GM12891 (cell line): ENCODE measurements around the gene C3orf49.

Experiments
- POLR2A ChIP-seq: IDR thresholded peaks from 2 replicates; pipeline ENCODE4 v1.6.1; 2011; ENCODE audit warnings: low read depth, low read length, control low read depth
- POLR2AphosphoS5 ChIP-seq: IDR thresholded peaks from 2 replicates; pipeline ENCODE4 v1.6.1; 2011; ENCODE audit warnings: low read depth, low read length, control low read depth
- TAF1 ChIP-seq: IDR thresholded peaks from 2 replicates; pipeline ENCODE4 v1.6.1; 2011; ENCODE audit warnings: low read depth, low read length, control low read depth

DNA sequence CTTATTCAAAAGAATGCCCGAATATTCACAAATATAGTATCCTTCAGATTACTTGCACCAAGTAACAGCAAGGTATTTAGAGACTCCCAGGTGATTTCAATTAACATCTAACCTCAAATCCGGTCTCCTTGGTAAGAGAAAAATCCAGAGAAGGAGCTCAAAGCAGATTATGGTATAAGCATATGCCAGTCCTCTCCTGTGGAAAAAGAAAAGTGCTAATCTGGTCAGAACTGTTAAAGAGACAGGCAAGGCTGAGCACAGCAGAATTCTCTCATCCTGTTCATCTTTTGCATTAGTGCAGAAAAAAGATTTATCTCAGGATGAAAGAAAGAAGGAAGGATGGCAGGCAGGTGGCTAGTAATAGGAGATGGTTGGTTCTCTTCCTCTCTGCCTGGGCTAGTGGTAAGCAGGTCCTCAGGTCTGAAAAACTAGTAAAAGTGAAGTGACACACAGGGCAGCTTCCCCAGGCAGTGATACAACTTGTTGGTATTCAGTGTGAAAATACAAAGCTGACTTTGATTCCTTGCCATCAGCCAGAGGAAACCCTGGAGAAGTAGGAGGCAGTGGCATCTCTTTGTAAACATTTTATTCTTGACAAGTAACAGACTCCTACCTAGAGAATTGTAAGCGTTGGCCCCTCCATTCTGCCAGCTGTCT is 58.8 kb downstream of the C3orf49 start:
- TF ChIP-seq POLR2A (no peak), POLR2AphosphoS5 (no peak), TAF1 (no peak)
